GM12878 (cell line): ENCODE data around the gene KDSR. TPM values are rescaled to one million over a fixed set of nuclear protein-coding genes. Genes with fewer than 3 reads are reported as not detected.
A peak's percentile ranks its signal among the peaks of the same experiment; 100 is the strongest.

Experiments used
- ATF7 ChIP-seq: fragments of 450-650 bp; IDR thresholded peaks from 2 replicates; pipeline ENCODE4 v1.6.1; 2016; ENCODE audit warnings: low read depth, mild to moderate bottlenecking
- BCL11A ChIP-seq: IDR thresholded peaks from 2 replicates; pipeline ENCODE4 v1.6.1; 2011; ENCODE audit warnings: low read depth, low read length
- BCL3 ChIP-seq: IDR thresholded peaks from 2 replicates; pipeline ENCODE4 v1.6.1; 2011; ENCODE audit warnings: borderline replicate concordance, low read depth, mild to moderate bottlenecking, moderate library complexity, low read length; ENCODE audit not compliant: insufficient read depth, poor library complexity, severe bottlenecking
- CBFB ChIP-seq: IDR thresholded peaks from 2 replicates; pipeline ENCODE4 v1.6.1; 2016; ENCODE audit warnings: antibody characterized with exemption, low read depth
- CHD1 ChIP-seq: IDR thresholded peaks from 2 replicates; pipeline ENCODE4 v1.6.1; 2012; ENCODE audit warnings: low read depth, low read length, improper control_type of control experiment
- EGR1 ChIP-seq, 2 experiments: IDR thresholded peaks; 1 replicate in 1 of 2; 2 replicates in 1 of 2; pipeline ENCODE4 v1.6.1; 2011 to 2012; ENCODE audit warnings: low read depth in 2 of 2, low read length in 2 of 2, borderline replicate concordance in 1 of 2, mild to moderate bottlenecking in 1 of 2, moderate library complexity in 1 of 2
- GATAD2B ChIP-seq: fragments of 450-650 bp; conservative IDR thresholded peaks from 2 replicates; pipeline ENCODE4 v1.6.1; 2017; ENCODE audit warnings: low read depth, mild to moderate bottlenecking, moderate library complexity
- IKZF1 ChIP-seq: fragments of 450-650 bp; conservative IDR thresholded peaks from 2 replicates; pipeline ENCODE4 v1.6.1; 2017; ENCODE audit warnings: antibody characterized with exemption, mild to moderate bottlenecking
- MAX ChIP-seq: IDR thresholded peaks from 2 replicates; pipeline ENCODE4 v1.6.1; 2012; ENCODE audit warnings: low read depth, low read length, improper control_type of control experiment
- MEF2B ChIP-seq: fragments of 450-650 bp; IDR thresholded peaks from 2 replicates; pipeline ENCODE4 v1.6.1; 2018; ENCODE audit warnings: mild to moderate bottlenecking, moderate library complexity; ENCODE audit not compliant: partially characterized antibody, poor library complexity, severe bottlenecking
- MLLT1 ChIP-seq: fragments of 450-650 bp; IDR thresholded peaks from 2 replicates; pipeline ENCODE4 v1.6.1; 2016; ENCODE audit warnings: mild to moderate bottlenecking
- MTA2 ChIP-seq: fragments of 450-650 bp; IDR thresholded peaks from 2 replicates; pipeline ENCODE4 v1.6.1; 2016; ENCODE audit warnings: low read depth, mild to moderate bottlenecking, moderate library complexity
- MXI1 ChIP-seq: fragments of 150-350 bp; IDR thresholded peaks from 2 replicates; pipeline ENCODE4 v1.6.1; 2011; ENCODE audit warnings: low read depth, mild to moderate bottlenecking, inconsistent platforms, low read length, improper control_type of control experiment
- NBN ChIP-seq: fragments of 450-650 bp; IDR thresholded peaks from 2 replicates; pipeline ENCODE4 v1.6.1; 2016
- NFIC ChIP-seq: IDR thresholded peaks from 2 replicates; pipeline ENCODE4 v1.6.1; 2012; ENCODE audit warnings: low read depth, mild to moderate bottlenecking, inconsistent platforms, low read length, moderate library complexity
- RAD21 ChIP-seq: IDR thresholded peaks from 2 replicates; pipeline ENCODE4 v1.6.1; 2011; ENCODE audit warnings: mild to moderate bottlenecking, low read depth, low read length, moderate library complexity; ENCODE audit not compliant: insufficient read depth
- RELA ChIP-seq: fragments of 450-650 bp; IDR thresholded peaks from 2 replicates; pipeline ENCODE4 v1.8.0; 2014; ENCODE audit warnings: borderline replicate concordance; ENCODE audit not compliant: partially characterized antibody
- SMARCA5 ChIP-seq: fragments of 450-650 bp; IDR thresholded peaks from 2 replicates; pipeline ENCODE4 v1.6.1; 2017; ENCODE audit warnings: mild to moderate bottlenecking
- SUZ12 ChIP-seq: fragments of 200-600 bp; sonication (generic); IDR thresholded peaks from one replicate; pipeline ENCODE4 v1.6.1; 2018; ENCODE audit warnings: antibody characterized with exemption, mild to moderate bottlenecking; ENCODE audit not compliant: unreplicated experiment
- TCF12 ChIP-seq: IDR thresholded peaks from 2 replicates; pipeline ENCODE4 v1.6.1; 2011; ENCODE audit warnings: low read depth, mild to moderate bottlenecking, low read length
- ZNF207 ChIP-seq: fragments of 450-650 bp; IDR thresholded peaks from 2 replicates; pipeline ENCODE4 v1.6.1; 2014; ENCODE audit warnings: antibody characterized with exemption, mild to moderate bottlenecking, borderline replicate concordance
- ZNF622 ChIP-seq: fragments of 450-650 bp; IDR thresholded peaks from 2 replicates; pipeline ENCODE4 v1.6.1; 2017; ENCODE audit warnings: mild to moderate bottlenecking, inconsistent platforms
- ZNF687 ChIP-seq: fragments of 450-650 bp; IDR thresholded peaks from 2 replicates; pipeline ENCODE4 v1.6.1; 2017; ENCODE audit warnings: mild to moderate bottlenecking, moderate library complexity
- polyA plus RNA-seq, 11 experiments: library from polyadenylated mRNA; depleted of rRNA in 4 of 11; unstranded in 6 of 11; stranded (reverse) in 5 of 11; fragments of >200 nt; fragmentation: Nextera tagmentation in 4 of 11; fragmentation: Illumina TruSeq in 1 of 11; extraction: Ambion mirVana in 4 of 11; extraction: Trizol in 1 of 11; gene quantifications; 1 replicate in 1 of 11; 2 replicates in 10 of 11; pipeline versions ENCODE4 v1.2.1 to v1.2.3, GENCODE V29; 2011 to 2016; ENCODE audit warnings: inconsistent platforms in 2 of 11, missing spikeins in 2 of 11, low read depth in 1 of 11
- total RNA-seq, 4 experiments: library from RNA; depleted of rRNA in 3 of 4; stranded (reverse); fragments of >200 nt in 3 of 4; fragmentation: Illumina TruSeq in 1 of 4; extraction: Trizol in 1 of 4; gene quantifications; 2 replicates each; pipeline versions ENCODE4 v1.2.1 to v1.2.3, GENCODE V29; 2013 to 2021

The KDSR gene
- total and polyA plus RNA-seq, 10 of the 15 experiments (the other 5 are each of a cell fraction or from before 2014, with no cell fraction given) = 5.2 to 25.9 (median 14.3) TPM

- TF ChIP-seq MAX = peak; percentile 64
- no peak for TF ChIP-seq CBFB
- TF ChIP-seq NFIC = no peak
- peak in 1 of 2 experiments; percentile 37; a peak in 2 of 3 replicates for TF ChIP-seq EGR1 (IDR thresholded peaks at IDR 0.05; ENCODE audit: borderline replicate concordance in 1 of 2, low read depth in 2 of 2, low read length in 2 of 2)
- TF ChIP-seq TCF12 = no peak
- 0 out of 2 replicates have a peak, but pooled peaks have one; percentile 5 for TF ChIP-seq BCL11A
- TF ChIP-seq ZNF622 = no peak
- peak; percentile 71; the same call in 1 of the 2 replicates for TF ChIP-seq IKZF1
- peak; percentile 28; the same call in 1 of the 2 replicates for TF ChIP-seq ZNF207
- TF ChIP-seq ATF7 = 0 out of 2 replicates have a peak, but pooled peaks have one; percentile 18
- TF ChIP-seq GATAD2B = peak; percentile 84
- TF ChIP-seq MXI1 = peak; percentile 71
- TF ChIP-seq MLLT1 = peak; percentile 41; the same call in 1 of the 2 replicates
- TF ChIP-seq SUZ12 = no peak
- peak; percentile 12; the same call in 1 of the 2 replicates for TF ChIP-seq RAD21
- peak; percentile 16 for TF ChIP-seq RELA
- TF ChIP-seq SMARCA5 = no peak; the same call in 1 of the 2 replicates
- peak; percentile 69; the same call in 1 of the 2 replicates for TF ChIP-seq ZNF687
- no peak for TF ChIP-seq BCL3
- peak; percentile 53 for TF ChIP-seq NBN
- no peak; the same call in 1 of the 2 replicates for TF ChIP-seq CHD1
- peak; percentile 48; the same call in 1 of the 2 replicates for TF ChIP-seq MTA2
- peak; percentile 65 for TF ChIP-seq MEF2B
Observed at GRCh38 chr18:63320123-63320974, 46.7 kb downstream of the KDSR start (continued).
